Heart left ventricle (tissue), 16 donors: ENCODE data around the gene ITGB5. TPM values are rescaled to one million over a fixed set of nuclear protein-coding genes. Genes with fewer than 3 reads are reported as not detected.

ENCODE experiments used
- ATAC-seq, 4 donors: fragments of 200-7000 bp; cut with Tn5 transposase; one replicate each; pipeline ENCODE4 v1.9.1; 2020 to 2022; ENCODE audit warnings: moderate library complexity in 4 of 4, mild to moderate bottlenecking in 3 of 4, moderate number of reproducible peaks in 1 of 4
- DNase-seq, 5 donors: peaks; one replicate each; pipeline ENCODE4 v3.0.0-alpha.2; 2020
- H3K27ac ChIP-seq, 12 donors: fragments of 200-600 bp; sonication (generic) in 4 of 12; one replicate each; pipeline versions ENCODE4 v1.5.0 to v1.8.0; 2016 to 2022; ENCODE audit warnings: mild to moderate bottlenecking in 2 of 12
- H3K27me3 ChIP-seq, 9 donors: fragments of 200-600 bp; sonication (generic) in 2 of 9; one replicate each; pipeline versions ENCODE4 v1.5.1 to v1.8.0; 2016 to 2022; ENCODE audit warnings: mild to moderate bottlenecking in 3 of 9
- H3K36me3 ChIP-seq, 9 donors: fragments of 200-600 bp; sonication (generic) in 2 of 9; one replicate each; pipeline versions ENCODE4 v1.5.0 to v1.8.0; 2018 to 2022; ENCODE audit warnings: mild to moderate bottlenecking in 2 of 9
- H3K4me1 ChIP-seq, 12 donors: fragments of 200-600 bp; sonication (generic) in 4 of 12; one replicate each; pipeline versions ENCODE4 v1.5.0 to v1.8.0; 2016 to 2022; ENCODE audit warnings: mild to moderate bottlenecking in 3 of 12
- H3K4me3 ChIP-seq, 12 donors: fragments of 200-600 bp; sonication (generic) in 4 of 12; one replicate each; pipeline versions ENCODE4 v1.5.0 to v1.8.0; 2017 to 2022; ENCODE audit warnings: mild to moderate bottlenecking in 9 of 12, moderate library complexity in 4 of 12
- H3K9me3 ChIP-seq, 12 donors: fragments of 200-600 bp; sonication (generic) in 4 of 12; one replicate each; pipeline versions ENCODE4 v1.5.0 to v1.8.0; 2016 to 2022; ENCODE audit warnings: mild to moderate bottlenecking in 1 of 12
- CTCF ChIP-seq, 12 donors: fragments of 200-600 bp; sonication (generic) in 4 of 12; IDR thresholded peaks; one replicate each; pipeline versions ENCODE4 v1.5.0 to v1.8.0; 2018 to 2022; ENCODE audit warnings: antibody characterized with exemption in 12 of 12, mild to moderate bottlenecking in 5 of 12
- POLR2A ChIP-seq, 2 donors: fragments of 450-650 bp; IDR thresholded peaks; one replicate each; pipeline ENCODE4 v1.6.1; 2017; ENCODE audit warnings: antibody characterized with exemption in 2 of 2, mild to moderate bottlenecking in 2 of 2, moderate library complexity in 2 of 2
- WGBS, 4 donors: extraction: QIAGEN DNeasy Blood & Tissue Kit in 2 of 4; methylation state at CpG; one replicate each; pipeline versions ENCODE4 v1.1.5 to v1.1.7; 2013 to 2018; 5-methylcytosine and 5-hydroxymethylcytosine counted together
- intact Hi-C, 10 donors: fragments of 100-400 bp; cut with DNase I; formaldehyde crosslinking; loops; one replicate each; pipeline versions ENCODE4 v1.11.1 to v1.14.2; 2022
- polyA plus RNA-seq, 2 donors: library from polyadenylated mRNA; stranded (reverse); fragments of 200-250 nt; gene quantifications; one replicate each; pipeline ENCODE4 v1.2.3, GENCODE V29; 2013
- total RNA-seq, 9 donors: library from RNA; depleted of rRNA in 2 of 9; stranded (reverse); fragments of >200 nt in 2 of 9; fragmentation: NEBNext Ultra II Directional in 3 of 9; extraction: Animal tissue kit (Norgen Biotek cat#: 25700) in 3 of 9; gene quantifications; one replicate each; pipeline versions ENCODE4 v1.1.0 to v1.2.4, GENCODE V29; 2016 to 2023
- donor health status: ischemic (EF 13 %, LVEDD 7.1; RV severe dilation, severe dysfunction).
- donor health status: healthy with polysubstance abuse.
- donor health status: DM: no; HTN: yes; CAD: no.
- donor health status: DM: no; HTN: no; CAD: no.
- donor health status: ischemic (EF 25% LVEDD 6.9; RV normal size, moderate dysfunction).
- donor health status: ischemic (EF 25% LVEDD 5.7; RV mildly dilated, moderate dysfunction).
- donor health status: healthy.
- donor health status: DM: yes; HTN: yes; CAD: no.
- donor health status: ischemic (EF 35%, LVEDD 5.7; RV mildly dilated, moderate dysfunction).
- donor health status: nonischemic (EF 11% LVEDD 7.7; RV severe dilation, severe dysfunction).
- donor health status: DM: yes; HTN: yes; CAD: no.
- donor health status: PGD.
- donor health status: ischemic (EF 29% LVEDD 5.4; RV normal size, mild dysfunction).
- donor health status: nonischemic (EF 23%, LVEDD 6.1; RV moderate dilation, normal function).

ITGB5 gene
- total and polyA plus RNA-seq, 11 donors = 23.1 to 223 (median 118) TPM

- intact Hi-C loops = loop anchor here in 7 of 10 donors (2.0 to 10.0 kb wide), 6 partner anchors 37 to 57 kb away; partner anchors contain the start of gene ITGB5 (in 1 of the 7)
These were observed 55.5 kb downstream of the ITGB5 start for GRCh38 chr3:124831628-124832199.

GRCh38 chr3:124829819-124830554, 57.2 kb downstream of the ITGB5 start:
- peaks cover 8 to 73% (median 53%) of the 10 kb centered on the region in 12 donors for H3K4me1 ChIP-seq
- TF ChIP-seq CTCF (IDR thresholded peaks at IDR 0.05) (no peak), POLR2A (IDR thresholded peaks at IDR 0.05) (no peak)
- no peak overlapping the region for H3K4me3 ChIP-seq
- intact Hi-C loops = loop anchor here in 7 of 10 donors (2.0 to 10.0 kb wide), 6 partner anchors 35 to 55 kb away; partner anchors contain the start of gene ITGB5 (in 1 of the 7)
- no peaks in the 10 kb centered on the region for H3K27me3 ChIP-seq
- peak overlapping the region; percentile 7 to 83 (median 64) for H3K27ac ChIP-seq
- 64 to 69% (median 66%) methylated on average over 5 to 6 of the region's 6 CpGs for WGBS, 4 donors
- peaks cover 0 to 47% (median 12%) of the 10 kb centered on the region in 9 donors for H3K36me3 ChIP-seq
- DNase-seq (no peak), ATAC-seq (peak; percentile 40 to 65 (median 59))
- no peaks in the 10 kb centered on the region for H3K9me3 ChIP-seq

More at GRCh38 chr3:124831628-124832199, 55.5 kb downstream of the ITGB5 start:
- Histone ChIP-seq H3K27ac (peak overlapping the region in 8 of 12 donors; percentile 6 to 85 (median 70)), H3K4me1 (peaks cover 10 to 90% (median 70%) of the 10 kb centered on the region in 12 donors), H3K27me3 (no peaks in the 10 kb centered on the region), H3K36me3 (peaks cover 0 to 32% (median 0%) of the 10 kb centered on the region in 9 donors), H3K4me3 (no peak overlapping the region), H3K9me3 (no peaks in the 10 kb centered on the region)
- WGBS, 4 donors = 32 to 50% (median 43%) methylated on average over 4 of the region's 4 CpGs
- DNase-seq (no peak), ATAC-seq (no peak)
- no peak for TF ChIP-seq CTCF (IDR thresholded peaks at IDR 0.05)
- no peak for TF ChIP-seq POLR2A (IDR thresholded peaks at IDR 0.05)

DNA sequence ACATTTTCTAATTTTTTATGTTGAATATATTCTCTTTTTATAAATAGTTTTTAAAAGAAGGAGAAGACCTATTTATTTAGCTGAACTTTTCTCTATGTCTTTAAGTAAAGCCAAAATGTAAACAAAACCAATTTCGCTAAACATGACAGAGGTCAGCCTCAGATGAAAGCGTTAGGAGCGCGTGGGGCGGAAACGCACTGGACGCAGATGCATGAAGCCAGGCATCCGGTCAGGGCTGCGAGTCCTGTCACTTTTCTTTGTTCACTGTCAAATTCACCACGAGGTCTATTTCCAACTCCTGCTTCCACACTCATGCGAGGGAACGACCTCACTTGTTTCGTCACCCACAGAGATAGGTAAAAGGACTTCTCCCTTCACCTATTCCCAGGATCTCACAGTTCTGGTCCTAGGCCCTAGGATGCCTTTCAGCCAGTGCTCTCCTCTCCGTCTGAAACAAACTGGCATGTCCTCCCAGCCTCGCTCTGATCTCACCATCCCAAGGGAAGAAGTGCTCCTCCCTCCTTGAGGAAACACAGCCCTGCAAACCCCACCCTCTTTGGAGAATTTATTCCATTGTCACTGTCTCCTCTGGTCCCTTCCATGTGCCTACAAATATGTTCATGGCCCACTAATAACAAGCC, 57.9 kb downstream of the ITGB5 start:
- H3K4me1 ChIP-seq = peaks cover 3 to 68% (median 48%) of the 10 kb centered on the region in 12 donors
- H3K36me3 ChIP-seq = peaks cover 0 to 47% (median 12%) of the 10 kb centered on the region in 9 donors
- intact Hi-C loops = no loop called here
- no peaks in the 10 kb centered on the region for H3K9me3 ChIP-seq
- H3K27me3 ChIP-seq = no peaks in the 10 kb centered on the region
- DNase-seq (peak in 4 of 5 donors; percentile 46 to 72 (median 57)), ATAC-seq (peak; percentile 33 to 81 (median 78))
- H3K27ac ChIP-seq = peak overlapping the region; percentile 7 to 83 (median 64)
- TF ChIP-seq POLR2A (IDR thresholded peaks at IDR 0.05) = peak in 1 of 2 donors; percentile 32
- TF ChIP-seq CTCF (IDR thresholded peaks at IDR 0.05) = no peak
- whole genome bisulfite sequencing, 4 donors = 57 to 75% (median 73%) methylated on average over 15 of the region's 15 CpGs
- no peak overlapping the region for H3K4me3 ChIP-seq
